Superior temporal gyrus (tissue), 1 donor: ENCODE measurements around the gene KCNRG.
A peak's percentile ranks its signal among the peaks of the same experiment; 100 is the strongest.
"Not testable (repeated sequence)": the region's sequence is repeated elsewhere in the genome, so short reads cannot be mapped to it uniquely, and the experiment has no call there.

Experiments used
- DNase-seq: peaks from one replicate; pipeline ENCODE4 v3.0.0-alpha.2; 2016; ENCODE audit errors: extremely low spot score

The KCNRG gene

GRCh38 chr13:50011461-50011860 lies 3.8 kb upstream of the KCNRG start:
- DNase-seq = peak; percentile 83

DNA sequence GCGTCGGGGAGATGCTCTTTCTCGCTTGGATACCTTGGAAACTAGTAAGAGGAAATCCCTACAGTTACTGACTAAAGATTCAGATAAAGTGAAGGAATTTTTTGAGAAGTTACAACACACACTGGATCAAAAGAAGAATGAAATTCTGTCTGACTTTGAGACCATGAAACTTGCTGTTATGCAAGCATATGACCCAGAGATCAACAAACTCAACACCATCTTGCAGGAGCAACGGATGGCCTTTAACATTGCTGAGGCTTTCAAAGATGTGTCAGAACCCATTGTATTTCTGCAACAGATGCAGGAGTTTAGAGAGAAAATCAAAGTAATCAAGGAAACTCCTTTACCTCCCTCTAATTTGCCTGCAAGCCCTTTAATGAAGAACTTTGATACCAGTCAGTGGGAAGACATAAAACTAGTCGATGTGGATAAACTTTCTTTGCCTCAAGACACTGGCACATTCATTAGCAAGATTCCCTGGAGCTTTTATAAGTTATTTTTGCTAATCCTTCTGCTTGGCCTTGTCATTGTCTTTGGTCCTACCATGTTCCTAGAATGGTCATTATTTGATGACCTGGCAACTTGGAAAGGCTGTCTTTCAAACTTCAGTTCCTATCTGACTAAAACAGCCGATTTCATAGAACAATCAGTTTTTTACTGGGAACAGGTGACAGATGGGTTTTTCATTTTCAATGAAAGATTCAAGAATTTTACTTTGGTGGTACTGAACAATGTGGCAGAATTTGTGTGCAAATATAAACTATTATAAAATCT lies 2.7 kb upstream of the KCNRG start:
- DNase-seq = no peak

DNA sequence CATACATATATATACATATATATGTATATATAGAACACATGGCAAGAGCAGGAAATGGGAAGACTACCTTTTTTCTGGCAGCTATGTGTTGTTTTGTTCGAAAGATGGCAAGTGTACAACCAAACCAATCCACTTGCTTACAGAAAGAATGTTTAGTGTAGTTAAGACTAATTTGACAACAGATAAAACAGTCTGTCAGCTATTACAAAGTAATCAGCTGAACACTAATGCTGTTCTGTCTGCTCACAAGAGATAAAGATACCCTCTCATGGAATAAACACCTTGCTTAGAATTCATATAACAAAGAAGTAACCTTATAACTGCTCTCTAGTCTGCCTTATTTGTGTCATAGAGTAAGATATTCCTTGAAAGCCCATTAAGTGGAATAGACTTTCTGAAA lies 858 bp upstream of the KCNRG start:
- DNase-seq = no peak

GRCh38 chr13:50015750-50016149 lies 506 bp downstream of the KCNRG start:
- no peak for DNase-seq

- no peak for DNase-seq
These were observed 1.2 kb downstream of the KCNRG start for GRCh38 chr13:50016444-50016843.

GRCh38 chr13:50017819-50018218 lies 2.6 kb downstream of the KCNRG start:
- DNase-seq = no peak

- DNase-seq = no peak
These were observed 10.2 kb downstream of the KCNRG start for GRCh38 chr13:50025436-50025835.

GRCh38 chr13:50026788-50027473 lies 11.7 kb downstream of the KCNRG start:
- no peak for DNase-seq

DNA sequence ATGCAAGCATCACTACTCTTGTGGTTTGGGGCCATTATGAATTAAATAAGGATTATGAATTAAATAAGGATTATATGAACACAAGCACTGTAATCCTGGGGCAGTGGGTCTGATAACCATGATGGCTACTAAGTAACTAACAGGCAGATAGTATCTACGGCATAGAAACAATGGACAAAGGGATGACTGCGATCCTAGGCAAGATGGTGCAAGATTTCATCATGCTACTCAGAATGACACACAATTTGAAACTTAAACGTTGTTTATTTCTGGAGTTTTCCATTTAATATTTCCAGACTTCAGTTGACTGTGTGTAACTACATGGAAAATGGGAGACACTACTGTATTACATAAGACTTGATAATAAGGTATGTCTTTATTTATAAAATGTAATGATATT lies 15.1 kb downstream of the KCNRG start:
- no peak for DNase-seq

DNA sequence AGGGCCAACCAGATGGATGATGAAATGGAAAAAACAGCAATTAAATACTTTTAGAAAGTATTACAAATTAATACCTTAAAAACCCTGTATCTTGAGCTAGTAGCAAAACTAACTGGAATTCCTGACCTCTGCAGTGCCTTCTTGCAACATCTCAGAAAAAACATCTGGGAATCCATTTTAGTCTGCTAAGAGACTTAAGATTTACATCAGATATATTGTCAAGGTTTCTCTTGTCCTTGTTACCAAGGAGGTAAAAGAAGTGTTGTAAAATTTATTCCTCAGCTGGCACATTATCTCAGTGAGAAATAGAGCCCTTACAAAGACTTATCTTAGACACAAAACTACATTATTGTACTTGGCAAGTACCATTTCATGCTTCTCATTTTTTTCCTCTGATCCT lies 18.5 kb downstream of the KCNRG start:
- DNase-seq = no peak

DNA sequence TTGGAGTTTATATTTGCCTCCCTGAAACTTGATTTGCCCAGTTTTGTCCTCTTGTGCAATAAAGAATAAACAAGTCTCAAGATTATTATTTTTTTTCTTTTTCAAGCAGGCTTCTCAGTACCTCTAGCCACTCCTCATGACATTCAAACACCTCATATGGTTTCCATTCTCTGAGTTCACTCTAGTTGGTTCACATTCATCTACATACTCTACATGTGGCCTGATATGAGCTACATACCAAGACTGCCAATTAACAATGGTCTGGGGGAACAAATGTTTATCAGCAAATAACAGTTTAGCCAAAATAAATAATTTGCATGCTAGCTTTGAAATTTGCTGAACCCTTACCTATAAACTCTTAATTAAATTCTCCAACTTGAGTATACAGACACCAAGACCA lies 22.5 kb downstream of the KCNRG start:
- no peak for DNase-seq

DNA sequence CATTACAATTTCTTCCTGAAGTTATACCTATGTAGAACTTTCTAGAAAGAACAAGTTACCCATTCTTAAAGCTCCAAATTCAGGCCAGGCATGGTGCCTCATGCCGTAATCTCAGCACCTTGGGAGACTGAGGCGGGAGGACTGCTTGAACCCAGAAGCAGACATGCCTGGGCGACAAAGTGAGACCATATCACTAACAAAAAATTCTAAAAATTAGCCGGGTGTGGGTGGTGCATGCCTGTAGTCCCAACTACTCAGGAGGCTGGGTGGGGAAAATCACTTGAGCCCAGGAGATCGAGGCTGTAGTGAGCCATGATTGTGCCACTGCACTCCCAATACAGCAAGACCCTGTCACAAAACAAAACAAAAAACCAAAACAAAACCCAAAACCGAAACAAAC lies 23.0 kb downstream of the KCNRG start:
- no peak for DNase-seq

- DNase-seq = no peak
These were observed 37.2 kb downstream of the KCNRG start for GRCh38 chr13:50052478-50052877.

DNA sequence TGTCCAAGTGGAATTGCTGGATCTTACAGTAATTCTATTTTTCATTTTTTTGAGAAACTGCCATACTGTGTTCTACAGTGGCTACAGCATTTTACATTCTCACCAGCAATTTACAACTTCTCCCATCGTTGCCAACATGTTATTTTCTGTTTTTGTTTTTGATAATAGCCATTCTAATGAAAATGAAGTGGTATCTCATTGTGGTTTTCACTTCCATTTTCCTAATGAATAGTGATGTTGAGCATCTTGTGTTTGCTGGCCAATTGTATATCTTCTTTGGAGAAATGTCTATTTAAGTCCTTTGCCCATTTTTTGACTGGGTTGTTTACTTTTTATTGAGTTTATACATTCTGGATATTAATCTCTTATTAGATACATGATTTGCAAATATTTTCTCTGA lies 38.6 kb downstream of the KCNRG start:
- DNase-seq = no peak

DNA sequence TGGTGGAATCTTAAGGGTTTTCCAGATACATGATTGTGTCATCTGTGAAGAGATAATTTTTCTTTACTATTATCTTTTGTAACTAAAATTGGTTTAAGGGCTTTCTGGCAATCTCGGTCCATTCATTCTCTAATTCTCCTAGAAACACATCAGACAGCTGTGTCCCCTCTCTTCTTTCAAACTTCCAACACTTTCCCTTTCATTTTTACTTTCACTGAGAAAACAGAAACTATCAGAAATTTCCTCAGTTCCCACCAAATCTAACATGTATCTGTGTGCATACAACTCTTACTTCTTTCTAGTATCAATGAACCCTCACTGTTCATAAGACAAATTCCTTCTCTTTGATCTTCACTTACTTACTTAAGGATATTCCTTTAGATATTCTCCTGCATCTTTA lies 40.2 kb downstream of the KCNRG start:
- no peak for DNase-seq

GRCh38 chr13:50060718-50061117 lies 45.5 kb downstream of the KCNRG start:
- DNase-seq = no peak

DNA sequence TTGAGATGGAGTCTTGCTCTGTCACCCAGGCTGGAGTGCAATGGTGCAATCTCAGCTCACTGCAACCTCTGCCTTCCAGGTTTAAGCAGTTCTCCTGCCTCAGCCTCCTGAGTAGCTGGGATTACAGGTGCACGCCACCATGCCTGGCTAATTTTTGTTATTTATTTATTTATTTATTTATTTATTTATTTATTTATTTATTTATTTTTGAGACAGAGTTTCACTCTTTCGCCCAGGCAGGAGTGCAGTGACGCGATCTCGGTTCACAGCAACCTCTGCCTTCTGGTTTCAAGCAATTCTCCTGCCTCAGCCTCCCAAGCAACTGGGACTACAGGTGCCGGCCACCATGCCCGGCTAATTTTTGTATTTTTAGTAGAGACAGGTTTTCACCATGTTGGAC lies 47.1 kb downstream of the KCNRG start:
- not testable (repeated sequence) for DNase-seq

DNA sequence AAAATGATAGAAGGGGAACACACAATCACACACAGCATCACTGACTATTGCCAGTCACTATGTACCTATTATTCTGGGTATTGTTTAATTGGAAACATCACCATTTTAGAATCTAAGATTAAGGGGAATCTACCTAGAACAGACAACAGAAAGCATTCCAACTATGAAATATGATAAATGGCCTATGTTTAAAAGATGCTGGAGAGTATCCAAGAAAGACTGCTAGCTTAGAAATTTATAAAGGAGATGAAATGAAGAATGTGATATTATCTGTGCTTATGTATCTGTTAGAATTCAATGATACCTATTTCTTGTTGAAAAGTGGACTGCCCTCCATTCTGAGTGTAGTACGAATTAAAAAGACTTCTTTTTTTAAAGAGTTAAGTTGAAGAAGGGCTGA lies 50.5 kb downstream of the KCNRG start:
- DNase-seq = no peak

DNA sequence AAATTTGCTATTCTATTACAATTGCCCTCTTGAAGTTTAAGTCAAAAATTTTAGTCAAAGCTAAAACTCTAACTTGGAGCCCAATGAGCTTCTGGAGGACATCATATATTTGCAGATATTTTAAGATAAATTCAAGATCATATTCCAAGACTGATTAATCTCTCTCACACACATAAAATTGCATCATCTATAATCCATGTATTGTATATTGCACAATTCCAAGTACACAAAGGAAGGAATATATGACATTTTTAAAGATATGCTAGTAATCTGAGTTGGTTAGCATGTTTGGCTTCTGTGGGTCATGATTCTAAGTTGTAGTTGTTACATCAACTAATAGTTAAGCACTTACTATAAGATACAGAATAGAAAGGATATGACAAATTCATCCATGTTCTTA lies 53.3 kb downstream of the KCNRG start:
- DNase-seq = no peak

- no peak for DNase-seq
These were observed 54.0 kb downstream of the KCNRG start for GRCh38 chr13:50069261-50069660.

DNA sequence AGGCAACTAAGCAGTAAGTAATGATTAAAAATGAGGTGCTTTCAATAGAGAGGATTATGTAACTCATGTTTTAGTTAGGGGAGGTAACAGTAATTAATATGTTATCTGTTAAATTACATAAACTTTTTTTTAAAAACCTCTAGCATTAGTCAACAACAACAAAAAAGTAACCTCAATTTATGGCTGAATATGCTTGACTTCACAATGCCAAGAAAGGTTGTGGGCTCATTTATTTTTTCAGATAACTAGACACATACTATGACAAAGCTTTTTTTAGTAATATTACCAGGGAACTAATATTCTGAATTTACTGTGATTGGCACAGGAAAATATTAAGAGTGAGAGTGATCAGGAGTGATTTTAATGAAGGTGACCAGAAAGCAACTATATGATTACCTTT lies 54.9 kb downstream of the KCNRG start:
- DNase-seq = no peak
